ENCODE measurements around the gene CPZ. TPM values are rescaled to one million over a fixed set of nuclear protein-coding genes. Genes with fewer than 3 reads are reported as not detected.

CPZ gene
- total and polyA plus RNA-seq, 10 of the 15 experiments (the other 5 are each of a cell fraction or from before 2014, with no cell fraction given) = not detected

GRCh38 chr4:8585186-8585585, 7.4 kb upstream of the CPZ start:
- Histone ChIP-seq H3K4me1 (ENCODE audit: control insufficient read depth, insufficient read depth, low read length) (no peaks in the 10 kb centered on the region), H2AFZ (ENCODE audit: control insufficient read depth, low read depth, low read length) (no peak overlapping the region), H4K20me1 (ENCODE audit: control insufficient read depth, insufficient read depth) (no peaks in the 10 kb centered on the region), H3K36me3 (ENCODE audit: control insufficient read depth in 2 of 2, insufficient read depth in 2 of 2, low read length in 1 of 2) (no peaks in the 10 kb centered on the region), H3K9ac (ENCODE audit: control insufficient read depth, insufficient read depth, low read length) (no peak overlapping the region), H3K4me2 (ENCODE audit: control insufficient read depth, insufficient read depth) (no peak overlapping the region), H3K27me3 (replicated peaks in 1 of 2; ENCODE audit: control insufficient read depth in 2 of 2, insufficient read depth in 2 of 2, low read length in 1 of 2) (peaks cover 0 to 3% of the 10 kb centered on the region in 2 experiments; a peak in 1 of 4 replicates), H3K9me3 (replicated peaks; ENCODE audit: control insufficient read depth, insufficient read depth, low read length) (no peaks in the 10 kb centered on the region), H3K79me2 (ENCODE audit: control insufficient read depth, insufficient read depth, low read length) (no peaks in the 10 kb centered on the region), H3K27ac (ENCODE audit: control insufficient read depth, insufficient read depth) (no peak overlapping the region), H3K4me3 (no peak overlapping the region)
- SMC1A ChIA-PET (ENCODE audit: uncharacterized antibody, unreplicated experiment) = no interaction called here
- WGBS (ENCODE audit: insufficient coverage, insufficient replicate concordance, low lambda C conversion rate, missing lambda C conversion rate) = 34% methylated on average over 6 of the region's 6 CpGs
- CTCF ChIA-PET = no interaction called here
- POLR2A ChIA-PET = no interaction called here
- DNase-seq (ENCODE audit: low read depth, low spot score) (no peak), FAIRE-seq (no peak), ATAC-seq (peak; percentile 57)
- RAD21 ChIA-PET (ENCODE audit: unreplicated experiment) = no interaction called here
- in situ Hi-C loops (cut with MboI) (no loop called here), intact Hi-C loops (cut with micrococcal nuclease; ENCODE audit: unreplicated experiment) (no loop called here)
- BruUV-seq (replicated peaks) = no TSS peak
- TF ChIP-seq MEF2B (IDR thresholded peaks at IDR 0.05; ENCODE audit: partially characterized antibody, poor library complexity, severe bottlenecking) (no peak), CTCF (IDR thresholded peaks at IDR 0.05 in 2 of 3, conservative IDR thresholded peaks at IDR 0.05 in 1 of 3; ENCODE audit: control insufficient read depth in 2 of 3, extremely low read depth in 1 of 3, insufficient read depth in 1 of 3, low read depth in 3 of 3, low read length in 3 of 3) (peak in 2 of 3 experiments; percentile 16 to 28; a peak in 2 of 6 replicates), TBL1XR1 (IDR thresholded peaks at IDR 0.05; ENCODE audit: low read depth, low read length) (no peak), ZBTB33 (IDR thresholded peaks at IDR 0.05) (no peak)

Data from GM12878 (cell line).